GM12878 (cell line): ENCODE data around the gene THUMPD3. TPM values are rescaled to one million over a fixed set of nuclear protein-coding genes. Genes with fewer than 3 reads are reported as not detected.

Experiments used
- ATAC-seq: fragments of 200-7000 bp; cut with Tn5 transposase; 3 replicates; pipeline ENCODE4 v1.9.1; 2020; ENCODE audit warnings: mild to moderate bottlenecking, moderate library complexity
- BruUV-seq: library from RNA; stranded (reverse); fragments of 400-500 nt; replicated peaks from 2 replicates; lab custom pipeline; 2021; lab: Mats Ljungman, UMichigan
- CTCF ChIA-PET: fragments of 300-600 bp; sonication (Branson Sonifier 250); formaldehyde crosslinking; extraction: SDS; loops from one replicate; lab custom pipeline; 2021; ENCODE audit warnings: inconsistent platforms; lab: Yijun Ruan, JAX
- POLR2A ChIA-PET: fragments of 350-600 bp; formaldehyde crosslinking; extraction: SDS; loops from one replicate; lab custom pipeline; 2021; ENCODE audit warnings: inconsistent platforms; lab: Charles Lee
- RAD21 ChIA-PET: fragments of 300-600 bp; sonication (Branson Sonifier 250); formaldehyde crosslinking; loops from one replicate; lab custom pipeline; 2023; ENCODE audit warnings: antibody characterized with exemption; ENCODE audit not compliant: unreplicated experiment; lab: Charles Lee
- SMC1A ChIA-PET: fragments of 300-600 bp; sonication (Branson Sonifier 250); formaldehyde crosslinking; loops from one replicate; lab custom pipeline; 2023; ENCODE audit not compliant: unreplicated experiment, uncharacterized antibody; lab: Charles Lee
- DNase-seq: peaks from one replicate; pipeline ENCODE4 v3.0.0-alpha.2; 2011; ENCODE audit warnings: low read depth, low spot score
- FAIRE-seq: peaks from 3 replicates; lab custom pipeline; 2011; peaks lifted over from hg19 to GRCh38; lab: Jason Lieb, UNC
- H2AFZ ChIP-seq: 2 replicates; pipeline ENCODE4 v1.6.0; 2011; ENCODE audit warnings: low read depth, low read length, control low read depth; ENCODE audit not compliant: control insufficient read depth
- H3K27ac ChIP-seq: 2 replicates; pipeline ENCODE4 v1.5.1; 2011; ENCODE audit warnings: control low read depth; ENCODE audit not compliant: control insufficient read depth, insufficient read depth
- H3K27me3 ChIP-seq, 2 experiments: replicated peaks in 1 of 2; 2 replicates each; pipeline versions ENCODE4 v1.6.0 to v1.6.1; 2011; ENCODE audit warnings: low read length in 1 of 2; ENCODE audit not compliant: control insufficient read depth in 2 of 2, insufficient read depth in 2 of 2
- H3K36me3 ChIP-seq, 2 experiments: 2 replicates each; pipeline ENCODE4 v1.5.1; 2011; ENCODE audit warnings: low read length in 1 of 2; ENCODE audit not compliant: control insufficient read depth in 2 of 2, insufficient read depth in 2 of 2
- H3K4me1 ChIP-seq: 2 replicates; pipeline ENCODE4 v1.6.1; 2011; ENCODE audit warnings: mild to moderate bottlenecking, low read length, moderate library complexity, mixed read lengths; ENCODE audit not compliant: control insufficient read depth, insufficient read depth
- H3K4me2 ChIP-seq: 2 replicates; pipeline ENCODE4 v1.6.0; 2011; ENCODE audit warnings: control low read depth; ENCODE audit not compliant: control insufficient read depth, insufficient read depth
- H3K4me3 ChIP-seq: fragments of 200-600 bp; sonication (generic); 2 replicates; pipeline ENCODE4 v1.5.1; 2016
- H3K79me2 ChIP-seq: 2 replicates; pipeline ENCODE4 v1.6.0; 2011; ENCODE audit warnings: low read length; ENCODE audit not compliant: control insufficient read depth, insufficient read depth
- H3K9ac ChIP-seq: 2 replicates; pipeline ENCODE4 v1.8.0; 2011; ENCODE audit warnings: low read length, control low read depth, mixed read lengths; ENCODE audit not compliant: control insufficient read depth, insufficient read depth
- H3K9me3 ChIP-seq: replicated peaks from 3 replicates; pipeline ENCODE4 v1.5.1; 2011; ENCODE audit warnings: mild to moderate bottlenecking, low read length; ENCODE audit not compliant: control insufficient read depth, insufficient read depth
- H4K20me1 ChIP-seq: 2 replicates; pipeline ENCODE4 v1.6.0; 2011; ENCODE audit not compliant: control insufficient read depth, insufficient read depth
- BHLHE40 ChIP-seq, 2 experiments: fragments of 450-650 bp in 1 of 2; IDR thresholded peaks; 2 replicates each; pipeline ENCODE4 v1.6.1; 2011 to 2017; ENCODE audit warnings: low read depth in 2 of 2, borderline replicate concordance in 1 of 2, improper control_type of control experiment in 1 of 2, low read length in 1 of 2, mild to moderate bottlenecking in 1 of 2
- IKZF2 ChIP-seq, 2 experiments: fragments of 450-650 bp; IDR thresholded peaks; 2 replicates each; pipeline ENCODE4 v1.6.1; 2017; ENCODE audit warnings: mild to moderate bottlenecking in 2 of 2, moderate library complexity in 2 of 2
- JUNB ChIP-seq: IDR thresholded peaks from 2 replicates; pipeline ENCODE4 v1.6.1; 2016; ENCODE audit warnings: antibody characterized with exemption, mild to moderate bottlenecking
- KDM1A ChIP-seq: fragments of 200-600 bp; sonication (generic); IDR thresholded peaks from 2 replicates; pipeline ENCODE4 v1.6.1; 2016; ENCODE audit warnings: borderline replicate concordance
- MTA3 ChIP-seq: IDR thresholded peaks from 2 replicates; pipeline ENCODE4 v1.6.1; 2012; ENCODE audit warnings: low read length, inconsistent platforms, borderline replicate concordance
- MXI1 ChIP-seq: fragments of 150-350 bp; IDR thresholded peaks from 2 replicates; pipeline ENCODE4 v1.6.1; 2011; ENCODE audit warnings: low read depth, mild to moderate bottlenecking, inconsistent platforms, low read length, improper control_type of control experiment
- NFYB ChIP-seq: IDR thresholded peaks from 2 replicates; pipeline ENCODE4 v1.6.1; 2011; ENCODE audit warnings: low read depth, mild to moderate bottlenecking, low read length, improper control_type of control experiment, moderate library complexity; ENCODE audit not compliant: insufficient read depth
- SMAD1 ChIP-seq: fragments of 450-650 bp; IDR thresholded peaks from 2 replicates; pipeline ENCODE4 v1.6.1; 2018; ENCODE audit warnings: mild to moderate bottlenecking, low read depth; ENCODE audit not compliant: partially characterized antibody
- SRF ChIP-seq, 2 experiments: IDR thresholded peaks; 2 replicates each; pipeline ENCODE4 v1.6.1; 2011; ENCODE audit warnings: low read depth in 2 of 2, low read length in 2 of 2, mild to moderate bottlenecking in 1 of 2, moderate library complexity in 1 of 2
- WGBS: methylation state at CpG from one replicate; pipeline ENCODE4 v1.1.6; 2016; ENCODE audit warnings: low lambda C conversion rate; ENCODE audit not compliant: insufficient replicate concordance, insufficient coverage; ENCODE audit errors: missing lambda C conversion rate; 5-methylcytosine and 5-hydroxymethylcytosine counted together
- in situ Hi-C: fragments of 300-500 bp; cut with MboI; formaldehyde crosslinking; loops from 9 replicates; pipeline ENCODE4 v1.14.3; 2018; ENCODE audit warnings: mixed read lengths
- intact Hi-C: fragments of 100-400 bp; cut with micrococcal nuclease; formaldehyde crosslinking; loops from one replicate; pipeline ENCODE4 v1.14.2; 2022; ENCODE audit not compliant: unreplicated experiment
- polyA plus RNA-seq, 11 experiments: library from polyadenylated mRNA; depleted of rRNA in 4 of 11; unstranded in 6 of 11; stranded (reverse) in 5 of 11; fragments of >200 nt; fragmentation: Nextera tagmentation in 4 of 11; fragmentation: Illumina TruSeq in 1 of 11; extraction: Ambion mirVana in 4 of 11; extraction: Trizol in 1 of 11; gene quantifications; 1 replicate in 1 of 11; 2 replicates in 10 of 11; pipeline versions ENCODE4 v1.2.1 to v1.2.3, GENCODE V29; 2011 to 2016; ENCODE audit warnings: inconsistent platforms in 2 of 11, missing spikeins in 2 of 11, low read depth in 1 of 11
- total RNA-seq, 4 experiments: library from RNA; depleted of rRNA in 3 of 4; stranded (reverse); fragments of >200 nt in 3 of 4; fragmentation: Illumina TruSeq in 1 of 4; extraction: Trizol in 1 of 4; gene quantifications; 2 replicates each; pipeline versions ENCODE4 v1.2.1 to v1.2.3, GENCODE V29; 2013 to 2021
- TF ChIP-seq, protein P1 (sequence below): fragments of 450-650 bp; IDR thresholded peaks from 2 replicates; pipeline ENCODE4 v1.6.1; 2016; ENCODE audit warnings: mild to moderate bottlenecking
- TF ChIP-seq, protein P2 (sequence below): fragments of 450-650 bp; IDR thresholded peaks from 2 replicates; pipeline ENCODE4 v1.6.1; 2016; ENCODE audit warnings: mild to moderate bottlenecking, moderate library complexity, borderline replicate concordance
- TF ChIP-seq, protein P3 (sequence below): fragments of 450-650 bp; IDR thresholded peaks from 2 replicates; pipeline ENCODE4 v1.6.1; 2017; ENCODE audit warnings: mild to moderate bottlenecking, moderate library complexity

Gene THUMPD3
- total and polyA plus RNA-seq, 10 of the 15 experiments (the other 5 are each of a cell fraction or from before 2014, with no cell fraction given), result 28.7 to 47.4 (median 41.8) TPM

DNA sequence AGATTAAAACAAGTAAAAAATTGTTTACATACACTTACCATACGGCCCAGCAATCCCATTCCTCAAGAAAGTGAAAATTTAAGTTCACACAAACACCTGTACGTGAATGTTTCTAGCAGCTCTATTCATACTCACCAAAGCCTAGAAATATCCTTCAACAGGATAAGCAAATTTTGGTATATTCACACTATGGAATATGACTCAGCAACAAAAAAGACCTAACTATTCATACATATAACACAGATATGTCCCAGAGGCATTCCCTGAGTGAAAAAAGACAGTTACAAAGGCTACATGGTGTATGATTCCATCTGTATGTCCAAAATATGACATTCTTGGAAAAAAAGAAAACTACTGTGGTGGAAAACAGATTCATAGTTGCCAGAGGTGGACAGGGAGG is 40.1 kb upstream of the THUMPD3 start:
- ATAC-seq, result no peak
- BruUV-seq, result no TSS peak
- no peak overlapping the region for H2AFZ ChIP-seq
- no peaks in the 10 kb centered on the region for H3K27me3 ChIP-seq
- H3K36me3 ChIP-seq, result no peaks in the 10 kb centered on the region
- H3K79me2 ChIP-seq, result no peaks in the 10 kb centered on the region
- 48% methylated on average over 2 of the region's 2 CpGs for WGBS
- SMC1A ChIA-PET, result interaction anchor here (0.6 kb wide), 1 partner anchor 39 kb away, joined by 3 read pairs; no protein-coding TSS in a partner anchor
- H4K20me1 ChIP-seq, result no peaks in the 10 kb centered on the region
- no peaks in the 10 kb centered on the region; the same call in 2 of the 3 replicates for H3K9me3 ChIP-seq
- H3K4me1 ChIP-seq, result no peaks in the 10 kb centered on the region
- TF ChIP-seq BHLHE40 (IDR thresholded peaks at IDR 0.05; ENCODE audit: borderline replicate concordance in 1 of 2, low read depth in 2 of 2, low read length in 1 of 2), result no peak
- no peak for TF ChIP-seq NFYB
- TF ChIP-seq SRF (IDR thresholded peaks at IDR 0.05; ENCODE audit: low read depth in 2 of 2, low read length in 2 of 2), result no peak
- no peak for TF ChIP-seq KDM1A
- TF ChIP-seq MXI1, result no peak
- TF ChIP-seq MTA3, result no peak
- TF ChIP-seq, protein P1, sequence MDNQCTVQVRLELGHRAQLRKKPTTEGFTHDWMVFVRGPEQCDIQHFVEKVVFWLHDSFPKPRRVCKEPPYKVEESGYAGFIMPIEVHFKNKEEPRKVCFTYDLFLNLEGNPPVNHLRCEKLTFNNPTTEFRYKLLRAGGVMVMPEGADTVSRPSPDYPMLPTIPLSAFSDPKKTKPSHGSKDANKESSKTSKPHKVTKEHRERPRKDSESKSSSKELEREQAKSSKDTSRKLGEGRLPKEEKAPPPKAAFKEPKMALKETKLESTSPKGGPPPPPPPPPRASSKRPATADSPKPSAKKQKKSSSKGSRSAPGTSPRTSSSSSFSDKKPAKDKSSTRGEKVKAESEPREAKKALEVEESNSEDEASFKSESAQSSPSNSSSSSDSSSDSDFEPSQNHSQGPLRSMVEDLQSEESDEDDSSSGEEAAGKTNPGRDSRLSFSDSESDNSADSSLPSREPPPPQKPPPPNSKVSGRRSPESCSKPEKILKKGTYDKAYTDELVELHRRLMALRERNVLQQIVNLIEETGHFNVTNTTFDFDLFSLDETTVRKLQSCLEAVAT, result no peak
- TF ChIP-seq, protein P2, sequence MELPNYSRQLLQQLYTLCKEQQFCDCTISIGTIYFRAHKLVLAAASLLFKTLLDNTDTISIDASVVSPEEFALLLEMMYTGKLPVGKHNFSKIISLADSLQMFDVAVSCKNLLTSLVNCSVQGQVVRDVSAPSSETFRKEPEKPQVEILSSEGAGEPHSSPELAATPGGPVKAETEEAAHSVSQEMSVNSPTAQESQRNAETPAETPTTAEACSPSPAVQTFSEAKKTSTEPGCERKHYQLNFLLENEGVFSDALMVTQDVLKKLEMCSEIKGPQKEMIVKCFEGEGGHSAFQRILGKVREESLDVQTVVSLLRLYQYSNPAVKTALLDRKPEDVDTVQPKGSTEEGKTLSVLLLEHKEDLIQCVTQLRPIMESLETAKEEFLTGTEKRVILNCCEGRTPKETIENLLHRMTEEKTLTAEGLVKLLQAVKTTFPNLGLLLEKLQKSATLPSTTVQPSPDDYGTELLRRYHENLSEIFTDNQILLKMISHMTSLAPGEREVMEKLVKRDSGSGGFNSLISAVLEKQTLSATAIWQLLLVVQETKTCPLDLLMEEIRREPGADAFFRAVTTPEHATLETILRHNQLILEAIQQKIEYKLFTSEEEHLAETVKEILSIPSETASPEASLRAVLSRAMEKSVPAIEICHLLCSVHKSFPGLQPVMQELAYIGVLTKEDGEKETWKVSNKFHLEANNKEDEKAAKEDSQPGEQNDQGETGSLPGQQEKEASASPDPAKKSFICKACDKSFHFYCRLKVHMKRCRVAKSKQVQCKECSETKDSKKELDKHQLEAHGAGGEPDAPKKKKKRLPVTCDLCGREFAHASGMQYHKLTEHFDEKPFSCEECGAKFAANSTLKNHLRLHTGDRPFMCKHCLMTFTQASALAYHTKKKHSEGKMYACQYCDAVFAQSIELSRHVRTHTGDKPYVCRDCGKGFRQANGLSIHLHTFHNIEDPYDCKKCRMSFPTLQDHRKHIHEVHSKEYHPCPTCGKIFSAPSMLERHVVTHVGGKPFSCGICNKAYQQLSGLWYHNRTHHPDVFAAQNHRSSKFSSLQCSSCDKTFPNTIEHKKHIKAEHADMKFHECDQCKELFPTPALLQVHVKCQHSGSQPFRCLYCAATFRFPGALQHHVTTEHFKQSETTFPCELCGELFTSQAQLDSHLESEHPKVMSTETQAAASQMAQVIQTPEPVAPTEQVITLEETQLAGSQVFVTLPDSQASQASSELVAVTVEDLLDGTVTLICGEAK, result no peak
- TF ChIP-seq JUNB, result no peak
- TF ChIP-seq IKZF2 (IDR thresholded peaks at IDR 0.05), result no peak
- no peak for TF ChIP-seq SMAD1
- TF ChIP-seq, protein P3, sequence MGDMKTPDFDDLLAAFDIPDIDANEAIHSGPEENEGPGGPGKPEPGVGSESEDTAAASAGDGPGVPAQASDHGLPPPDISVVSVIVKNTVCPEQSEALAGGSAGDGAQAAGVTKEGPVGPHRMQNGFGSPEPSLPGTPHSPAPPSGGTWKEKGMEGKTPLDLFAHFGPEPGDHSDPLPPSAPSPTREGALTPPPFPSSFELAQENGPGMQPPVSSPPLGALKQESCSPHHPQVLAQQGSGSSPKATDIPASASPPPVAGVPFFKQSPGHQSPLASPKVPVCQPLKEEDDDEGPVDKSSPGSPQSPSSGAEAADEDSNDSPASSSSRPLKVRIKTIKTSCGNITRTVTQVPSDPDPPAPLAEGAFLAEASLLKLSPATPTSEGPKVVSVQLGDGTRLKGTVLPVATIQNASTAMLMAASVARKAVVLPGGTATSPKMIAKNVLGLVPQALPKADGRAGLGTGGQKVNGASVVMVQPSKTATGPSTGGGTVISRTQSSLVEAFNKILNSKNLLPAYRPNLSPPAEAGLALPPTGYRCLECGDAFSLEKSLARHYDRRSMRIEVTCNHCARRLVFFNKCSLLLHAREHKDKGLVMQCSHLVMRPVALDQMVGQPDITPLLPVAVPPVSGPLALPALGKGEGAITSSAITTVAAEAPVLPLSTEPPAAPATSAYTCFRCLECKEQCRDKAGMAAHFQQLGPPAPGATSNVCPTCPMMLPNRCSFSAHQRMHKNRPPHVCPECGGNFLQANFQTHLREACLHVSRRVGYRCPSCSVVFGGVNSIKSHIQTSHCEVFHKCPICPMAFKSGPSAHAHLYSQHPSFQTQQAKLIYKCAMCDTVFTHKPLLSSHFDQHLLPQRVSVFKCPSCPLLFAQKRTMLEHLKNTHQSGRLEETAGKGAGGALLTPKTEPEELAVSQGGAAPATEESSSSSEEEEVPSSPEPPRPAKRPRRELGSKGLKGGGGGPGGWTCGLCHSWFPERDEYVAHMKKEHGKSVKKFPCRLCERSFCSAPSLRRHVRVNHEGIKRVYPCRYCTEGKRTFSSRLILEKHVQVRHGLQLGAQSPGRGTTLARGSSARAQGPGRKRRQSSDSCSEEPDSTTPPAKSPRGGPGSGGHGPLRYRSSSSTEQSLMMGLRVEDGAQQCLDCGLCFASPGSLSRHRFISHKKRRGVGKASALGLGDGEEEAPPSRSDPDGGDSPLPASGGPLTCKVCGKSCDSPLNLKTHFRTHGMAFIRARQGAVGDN, result no peak
- intact Hi-C loops (no loop called here), in situ Hi-C loops (no loop called here)
- no peak overlapping the region for H3K4me3 ChIP-seq
- no peak for DNase-seq
- FAIRE-seq, result no peak
- no peak overlapping the region for H3K9ac ChIP-seq
- no peak overlapping the region for H3K4me2 ChIP-seq
- POLR2A ChIA-PET, result no interaction called here
- CTCF ChIA-PET, result no interaction called here
- H3K27ac ChIP-seq, result no peak overlapping the region
- RAD21 ChIA-PET, result no interaction called here
